Brain microvascular endothelial cell (primary cell): ENCODE results near the gene NLRC5.
A peak's percentile ranks its signal among the peaks of the same experiment; 100 is the strongest.

Source experiments
- DNase-seq: peaks from one replicate; pipeline ENCODE4 v3.0.0-alpha.2; 2020
- H3K27ac ChIP-seq: fragments of 250-450 bp; sonication (Bioruptor Pico); 2 replicates; pipeline ENCODE4 v1.5.1; 2020; ENCODE audit warnings: mild to moderate bottlenecking, moderate library complexity
- H3K27me3 ChIP-seq: fragments of 250-450 bp; sonication (Bioruptor Pico); replicated peaks from 2 replicates; pipeline ENCODE4 v1.5.1; 2020; ENCODE audit warnings: mild to moderate bottlenecking
- H3K36me3 ChIP-seq: fragments of 250-450 bp; sonication (Bioruptor Pico); replicated peaks from 2 replicates; pipeline ENCODE4 v1.5.1; 2020; ENCODE audit warnings: mild to moderate bottlenecking
- H3K4me3 ChIP-seq: 2 replicates; pipeline ENCODE4 v1.5.1; 2011; ENCODE audit warnings: low read depth, mild to moderate bottlenecking, control low read depth, low read length, moderate library complexity
- in situ Hi-C: cut with HindIII; loops from 2 replicates; pipeline ENCODE4 v1.10.0; 2017; ENCODE audit warnings: low sequenced_read_pairs, low pct_ligation_motif_present
- TF ChIP-seq, protein P1 (sequence below): IDR thresholded peaks from 2 replicates; pipeline ENCODE4 v1.5.1; 2011; ENCODE audit warnings: low read depth, mild to moderate bottlenecking, moderate library complexity, low read length, control low read depth, inconsistent platforms; ENCODE audit errors: missing control alignments

The NLRC5 gene

DNA sequence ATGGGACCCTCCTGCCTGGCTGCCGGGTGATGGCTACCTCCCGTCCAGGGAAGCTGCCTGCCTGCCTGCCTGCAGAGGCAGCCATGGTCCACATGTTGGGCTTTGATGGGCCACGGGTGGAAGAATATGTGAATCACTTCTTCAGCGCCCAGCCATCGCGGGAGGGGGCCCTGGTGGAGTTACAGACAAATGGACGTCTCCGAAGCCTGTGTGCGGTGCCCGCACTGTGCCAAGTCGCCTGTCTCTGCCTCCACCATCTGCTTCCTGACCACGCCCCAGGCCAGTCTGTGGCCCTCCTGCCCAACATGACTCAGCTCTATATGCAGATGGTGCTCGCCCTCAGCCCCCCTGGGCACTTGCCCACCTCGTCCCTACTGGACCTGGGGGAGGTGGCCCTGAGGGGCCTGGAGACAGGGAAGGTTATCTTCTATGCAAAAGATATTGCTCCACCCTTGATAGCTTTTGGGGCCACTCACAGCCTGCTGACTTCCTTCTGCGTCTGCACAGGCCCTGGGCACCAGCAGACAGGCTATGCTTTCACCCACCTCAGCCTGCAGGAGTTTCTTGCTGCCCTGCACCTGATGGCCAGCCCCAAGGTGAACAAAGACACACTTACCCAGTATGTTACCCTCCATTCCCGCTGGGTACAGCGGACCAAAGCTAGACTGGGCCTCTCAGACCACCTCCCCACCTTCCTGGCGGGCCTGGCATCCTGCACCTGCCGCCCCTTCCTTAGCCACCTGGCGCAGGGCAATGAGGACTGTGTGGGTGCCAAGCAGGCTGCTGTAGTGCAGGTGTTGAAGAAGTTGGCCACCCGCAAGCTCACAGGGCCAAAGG, 36.8 kb downstream of the NLRC5 start:
- Histone ChIP-seq H3K27me3 (no peaks in the 10 kb centered on the region), H3K27ac (no peak overlapping the region), H3K4me3 (no peak overlapping the region), H3K36me3 (peaks cover 11% of the 10 kb centered on the region)
- in situ Hi-C loops: no loop called here
- TF ChIP-seq, protein P1, sequence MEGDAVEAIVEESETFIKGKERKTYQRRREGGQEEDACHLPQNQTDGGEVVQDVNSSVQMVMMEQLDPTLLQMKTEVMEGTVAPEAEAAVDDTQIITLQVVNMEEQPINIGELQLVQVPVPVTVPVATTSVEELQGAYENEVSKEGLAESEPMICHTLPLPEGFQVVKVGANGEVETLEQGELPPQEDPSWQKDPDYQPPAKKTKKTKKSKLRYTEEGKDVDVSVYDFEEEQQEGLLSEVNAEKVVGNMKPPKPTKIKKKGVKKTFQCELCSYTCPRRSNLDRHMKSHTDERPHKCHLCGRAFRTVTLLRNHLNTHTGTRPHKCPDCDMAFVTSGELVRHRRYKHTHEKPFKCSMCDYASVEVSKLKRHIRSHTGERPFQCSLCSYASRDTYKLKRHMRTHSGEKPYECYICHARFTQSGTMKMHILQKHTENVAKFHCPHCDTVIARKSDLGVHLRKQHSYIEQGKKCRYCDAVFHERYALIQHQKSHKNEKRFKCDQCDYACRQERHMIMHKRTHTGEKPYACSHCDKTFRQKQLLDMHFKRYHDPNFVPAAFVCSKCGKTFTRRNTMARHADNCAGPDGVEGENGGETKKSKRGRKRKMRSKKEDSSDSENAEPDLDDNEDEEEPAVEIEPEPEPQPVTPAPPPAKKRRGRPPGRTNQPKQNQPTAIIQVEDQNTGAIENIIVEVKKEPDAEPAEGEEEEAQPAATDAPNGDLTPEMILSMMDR: no peak
- DNase-seq: no peak

DNA sequence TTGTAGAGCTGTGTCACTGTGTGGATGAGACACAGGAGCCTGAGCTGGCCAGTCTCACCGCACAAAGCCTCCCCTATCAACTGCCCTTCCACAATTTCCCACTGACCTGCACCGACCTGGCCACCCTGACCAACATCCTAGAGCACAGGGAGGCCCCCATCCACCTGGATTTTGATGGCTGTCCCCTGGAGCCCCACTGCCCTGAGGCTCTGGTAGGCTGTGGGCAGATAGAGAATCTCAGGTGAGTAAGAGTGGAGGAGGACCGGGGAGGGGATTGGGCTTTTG, 37.4 kb downstream of the NLRC5 start:
- peaks cover 6% of the 10 kb centered on the region for H3K36me3 ChIP-seq
- no peaks in the 10 kb centered on the region for H3K27me3 ChIP-seq
- no peak overlapping the region for H3K4me3 ChIP-seq
- H3K27ac ChIP-seq: no peak overlapping the region
- no peak for DNase-seq
- in situ Hi-C loops: no loop called here
- TF ChIP-seq, protein P1: no peak

DNA sequence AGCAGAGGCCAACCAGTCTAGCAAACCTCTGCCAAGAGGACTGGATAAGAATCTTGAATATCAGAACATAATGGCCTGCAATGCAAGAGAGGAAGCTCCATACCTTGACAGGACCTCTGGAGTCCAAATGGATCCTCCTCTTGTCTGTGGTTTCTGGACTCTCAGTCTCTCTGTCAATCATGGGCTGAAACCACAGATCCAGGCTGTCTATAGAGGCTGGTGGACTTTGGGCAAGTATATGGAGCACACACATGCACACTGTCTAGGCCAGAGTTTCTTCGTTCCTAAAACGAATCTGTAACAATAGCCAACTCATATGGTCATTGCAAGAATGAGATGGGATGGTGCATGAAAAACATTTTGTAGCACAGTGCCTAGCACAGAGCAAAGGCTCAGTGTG, 37.7 kb downstream of the NLRC5 start:
- TF ChIP-seq, protein P1: no peak
- Histone ChIP-seq H3K27ac (no peak overlapping the region), H3K36me3 (peaks cover 3% of the 10 kb centered on the region), H3K4me3 (no peak overlapping the region), H3K27me3 (no peaks in the 10 kb centered on the region)
- DNase-seq: no peak
- in situ Hi-C loops: no loop called here

DNA sequence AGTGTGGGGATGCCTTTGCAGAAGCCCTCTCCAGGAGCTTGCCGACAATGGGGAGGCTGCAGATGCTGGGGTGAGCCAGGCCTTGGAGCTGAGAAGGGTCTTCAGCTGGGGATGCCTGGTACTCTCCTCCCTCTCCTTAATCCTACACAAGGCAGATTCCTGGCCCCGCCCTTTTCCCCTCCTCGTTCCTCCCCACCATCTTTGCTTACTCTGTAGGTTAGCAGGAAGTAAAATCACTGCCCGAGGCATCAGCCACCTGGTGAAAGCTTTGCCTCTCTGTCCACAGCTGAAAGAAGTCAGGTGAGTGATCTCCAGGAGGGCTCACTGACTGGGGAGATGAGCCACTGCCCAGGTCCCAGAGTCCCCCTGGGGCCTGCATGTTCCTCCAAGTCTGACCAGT, 38.7 kb downstream of the NLRC5 start:
- TF ChIP-seq, protein P1: no peak
- in situ Hi-C loops: no loop called here
- Histone ChIP-seq H3K27me3 (no peaks in the 10 kb centered on the region), H3K36me3 (peaks cover 3% of the 10 kb centered on the region), H3K4me3 (no peak overlapping the region), H3K27ac (no peak overlapping the region)
- no peak for DNase-seq

DNA sequence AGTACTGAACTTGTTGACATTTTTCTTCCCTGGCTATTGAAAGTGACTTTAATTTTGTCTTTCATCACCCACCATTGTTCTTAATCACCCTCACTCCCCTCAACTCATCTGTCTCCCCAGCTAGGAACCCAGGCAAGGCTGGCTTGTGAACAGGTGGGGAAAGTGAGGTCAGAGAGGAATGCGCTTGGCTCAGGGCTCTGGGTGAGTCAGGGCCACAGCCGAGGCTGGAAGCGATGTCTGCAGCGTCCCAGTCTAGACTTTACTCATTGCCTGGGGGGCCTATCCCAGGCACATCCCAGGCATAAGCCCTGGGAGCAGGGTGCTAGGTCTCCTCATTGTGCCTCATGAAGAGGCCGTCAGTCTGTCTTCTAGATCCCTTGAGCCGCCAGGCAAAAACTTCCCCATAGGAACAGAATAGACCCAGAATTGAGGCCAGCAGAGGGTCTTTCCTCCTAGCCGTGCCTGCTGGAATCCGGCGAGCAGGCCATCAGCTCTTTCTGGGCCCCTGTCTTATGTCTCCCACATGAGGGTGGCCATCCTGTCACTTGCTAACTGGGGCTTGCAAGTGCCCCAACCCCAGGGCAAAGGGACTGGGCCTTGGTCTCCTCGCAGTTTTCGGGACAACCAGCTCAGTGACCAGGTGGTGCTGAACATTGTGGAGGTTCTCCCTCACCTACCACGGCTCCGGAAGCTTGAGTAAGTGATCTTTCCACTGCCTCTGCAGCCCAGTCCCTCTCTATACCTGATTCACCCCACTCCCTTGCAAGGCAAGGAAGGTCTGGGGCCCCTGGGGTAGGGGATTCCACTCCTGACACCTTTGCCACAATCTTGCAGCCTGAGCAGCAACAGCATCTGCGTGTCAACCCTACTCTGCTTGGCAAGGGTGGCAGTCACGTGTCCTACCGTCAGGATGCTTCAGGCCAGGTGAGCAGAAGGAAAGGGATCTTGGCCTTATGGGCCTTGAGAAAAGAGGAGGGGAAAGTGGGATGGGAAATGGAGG, 40.1 kb downstream of the NLRC5 start:
- no peak overlapping the region for H3K27ac ChIP-seq
- peak; percentile 68 for DNase-seq
- in situ Hi-C loops: no loop called here

More for the DNA sequence above, 40.1 kb downstream of the NLRC5 start:
- Histone ChIP-seq H3K36me3 (peaks cover 2% of the 10 kb centered on the region), H3K4me3 (no peak overlapping the region), H3K27me3 (no peaks in the 10 kb centered on the region)
- TF ChIP-seq, protein P1: no peak
